Loucy (cell line): ENCODE data around the gene ATP11C.

Source experiments
- H2AFZ ChIP-seq: fragments of 200-600 bp; sonication (generic); 2 replicates; pipeline ENCODE4 v1.6.0; 2016; ENCODE audit warnings: antibody characterized with exemption, mild to moderate bottlenecking, low read length, moderate library complexity
- H3F3A ChIP-seq: fragments of 200-600 bp; 2 replicates; pipeline ENCODE4 v1.6.0; 2016; ENCODE audit warnings: antibody characterized with exemption, low read depth, mild to moderate bottlenecking
- H3K27me3 ChIP-seq: fragments of 200-600 bp; sonication (generic); 2 replicates; pipeline ENCODE4 v1.6.1; 2014; ENCODE audit warnings: low read length, mild to moderate bottlenecking; ENCODE audit not compliant: insufficient read depth, poor library complexity, severe bottlenecking
- H3K36me3 ChIP-seq: fragments of 200-600 bp; sonication (generic); 2 replicates; pipeline ENCODE4 v1.6.1; 2016; ENCODE audit warnings: low read length; ENCODE audit not compliant: insufficient read depth
- H3K4me1 ChIP-seq: fragments of 200-600 bp; sonication (generic); 2 replicates; pipeline ENCODE4 v1.5.1; 2014; ENCODE audit warnings: low read length, mild to moderate bottlenecking; ENCODE audit not compliant: insufficient read depth, poor library complexity, severe bottlenecking
- H3K4me2 ChIP-seq: fragments of 200-600 bp; sonication (generic); 2 replicates; pipeline ENCODE4 v1.6.0; 2014; ENCODE audit warnings: antibody characterized with exemption, low read length, low read depth, mild to moderate bottlenecking; ENCODE audit not compliant: poor library complexity, severe bottlenecking
- H3K4me3 ChIP-seq: fragments of 200-600 bp; sonication (generic); 2 replicates; pipeline ENCODE4 v1.5.1; 2014; ENCODE audit warnings: low read length, mild to moderate bottlenecking, mixed read lengths; ENCODE audit not compliant: poor library complexity, severe bottlenecking
- H3K79me2 ChIP-seq: fragments of 200-600 bp; sonication (generic); 2 replicates; pipeline ENCODE4 v1.6.1; 2014; ENCODE audit warnings: low read length; ENCODE audit not compliant: insufficient read depth
- H3K9ac ChIP-seq: fragments of 200-600 bp; sonication (generic); 2 replicates; pipeline ENCODE4 v1.6.0; 2014; ENCODE audit warnings: mild to moderate bottlenecking, low read depth, low read length, moderate library complexity; ENCODE audit not compliant: poor library complexity, severe bottlenecking
- H3K9me2 ChIP-seq: fragments of 200-600 bp; sonication (generic); replicated peaks from 2 replicates; pipeline ENCODE4 v1.6.1; 2016; ENCODE audit warnings: low read depth, low read length, mixed read lengths
- H3K9me3 ChIP-seq: fragments of 200-600 bp; sonication (generic); 2 replicates; pipeline ENCODE4 v1.6.1; 2014; ENCODE audit warnings: mild to moderate bottlenecking, antibody characterized with exemption, low read length, low read depth; ENCODE audit not compliant: insufficient read depth
- H4K20me1 ChIP-seq: fragments of 200-600 bp; sonication (generic); 2 replicates; pipeline ENCODE4 v1.6.0; 2014; ENCODE audit warnings: antibody characterized with exemption, low read length, mild to moderate bottlenecking; ENCODE audit not compliant: insufficient read depth, poor library complexity, severe bottlenecking
- CTCF ChIP-seq: fragments of 200-600 bp; sonication (generic); conservative IDR thresholded peaks from 2 replicates; pipeline ENCODE4 v1.5.1; 2014; ENCODE audit warnings: mild to moderate bottlenecking, antibody characterized with exemption, low read length
- EZH2phosphoT487 ChIP-seq: fragments of 200-600 bp; IDR thresholded peaks from 2 replicates; pipeline ENCODE4 v1.6.1; 2018; ENCODE audit warnings: antibody characterized with exemption, mild to moderate bottlenecking, moderate library complexity, borderline replicate concordance

The ATP11C gene

GRCh38 chrX:139825618-139826017 lies 107.2 kb downstream of the ATP11C start:
- no peak overlapping the region for H3K4me3 ChIP-seq
- H3K9me3 ChIP-seq = no peaks in the 10 kb centered on the region
- H3K4me2 ChIP-seq = no peak overlapping the region
- no peaks in the 10 kb centered on the region for H3F3A ChIP-seq
- no peak for TF ChIP-seq CTCF
- TF ChIP-seq EZH2phosphoT487 = no peak
- peaks cover 9% of the 10 kb centered on the region for H4K20me1 ChIP-seq
- H2AFZ ChIP-seq = no peak overlapping the region
- H3K9me2 ChIP-seq = no peaks in the 10 kb centered on the region
- no peak overlapping the region for H3K9ac ChIP-seq
- peaks cover 10% of the 10 kb centered on the region; the same call in 1 of the 2 replicates for H3K79me2 ChIP-seq
- peaks cover 2% of the 10 kb centered on the region; the same call in 1 of the 2 replicates for H3K36me3 ChIP-seq
- no peaks in the 10 kb centered on the region for H3K27me3 ChIP-seq
- H3K4me1 ChIP-seq = no peaks in the 10 kb centered on the region

DNA sequence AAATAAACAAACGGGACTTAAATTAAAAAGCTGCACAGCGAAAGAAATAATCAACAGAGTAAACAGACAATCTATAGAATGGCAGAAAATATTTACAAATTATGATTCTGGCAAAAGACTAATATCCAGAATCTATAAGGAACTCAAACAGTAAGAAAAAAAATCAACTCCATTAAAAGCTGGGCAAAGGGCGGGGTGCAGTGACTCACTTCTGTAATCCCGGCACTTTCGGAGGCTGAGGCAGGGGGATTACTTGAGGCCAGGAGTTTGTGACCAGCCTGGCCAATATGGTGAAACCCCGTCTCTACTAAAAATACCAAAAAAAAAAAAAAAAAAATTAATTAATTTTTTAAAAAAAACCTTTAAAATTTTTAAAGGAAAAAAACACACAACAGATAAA lies 109.0 kb downstream of the ATP11C start:
- H3K9me2 ChIP-seq = no peaks in the 10 kb centered on the region
- TF ChIP-seq CTCF (no peak), EZH2phosphoT487 (no peak)

GRCh38 chrX:139820358-139820984 lies 112.4 kb downstream of the ATP11C start:
- Histone ChIP-seq H4K20me1 (no peaks in the 10 kb centered on the region), H3K4me1 (peaks cover 6% of the 10 kb centered on the region), H3K4me3 (no peak overlapping the region), H3K36me3 (peaks cover 11% of the 10 kb centered on the region; the same call in 1 of the 2 replicates), H3F3A (no peaks in the 10 kb centered on the region), H3K9me2 (no peaks in the 10 kb centered on the region), H3K27me3 (no peaks in the 10 kb centered on the region), H3K9ac (no peak overlapping the region), H3K4me2 (no peak overlapping the region), H2AFZ (no peak overlapping the region), H3K9me3 (no peaks in the 10 kb centered on the region), H3K79me2 (no peaks in the 10 kb centered on the region)
- TF ChIP-seq CTCF (no peak), EZH2phosphoT487 (no peak)

More for the DNA sequence above, 109.0 kb downstream of the ATP11C start:
- no peak overlapping the region for H2AFZ ChIP-seq
- H3K36me3 ChIP-seq = peaks cover 4% of the 10 kb centered on the region; the same call in 1 of the 2 replicates
- no peaks in the 10 kb centered on the region for H3K4me1 ChIP-seq
- no peak overlapping the region for H3K9ac ChIP-seq
- H3K27me3 ChIP-seq = no peaks in the 10 kb centered on the region
- H3K4me2 ChIP-seq = no peak overlapping the region
- no peaks in the 10 kb centered on the region for H4K20me1 ChIP-seq
- no peaks in the 10 kb centered on the region for H3K79me2 ChIP-seq
- H3K9me3 ChIP-seq = no peaks in the 10 kb centered on the region
- H3F3A ChIP-seq = no peaks in the 10 kb centered on the region
- H3K4me3 ChIP-seq = no peak overlapping the region
